Effector CD8-positive, alpha-beta T cell (primary cell): ENCODE data around the gene PIRT.

Experiments
- DNase-seq: peaks from one replicate; lab custom pipeline; 2025; lab: John Stamatoyannopoulos, UW

PIRT gene

GRCh38 chr17:10821054-10821453 is 16.8 kb downstream of the PIRT start:
- no peak for DNase-seq

DNA sequence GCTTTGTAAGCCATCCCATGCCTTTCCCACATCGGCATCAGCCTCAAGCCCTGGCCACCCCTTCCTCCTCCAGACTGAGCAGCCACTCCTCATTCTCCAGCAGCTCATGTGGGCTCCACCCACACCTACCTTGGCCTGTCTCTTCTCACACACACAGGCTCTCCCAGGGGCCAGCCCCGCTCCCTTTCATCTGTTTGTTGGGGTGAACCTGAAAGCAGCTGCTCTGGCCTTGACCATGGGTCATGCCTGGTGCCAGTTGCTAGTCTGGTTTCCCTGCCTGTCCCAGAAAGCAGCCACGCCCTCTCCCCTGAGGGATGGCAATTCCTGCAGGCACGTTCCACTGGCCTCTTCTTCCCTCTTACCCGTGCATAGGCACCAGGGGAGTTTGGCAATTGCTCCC is 22.6 kb downstream of the PIRT start:
- no peak for DNase-seq

- no peak for DNase-seq
Measured at GRCh38 chr17:10814075-10814474, 23.8 kb downstream of the PIRT start.

DNA sequence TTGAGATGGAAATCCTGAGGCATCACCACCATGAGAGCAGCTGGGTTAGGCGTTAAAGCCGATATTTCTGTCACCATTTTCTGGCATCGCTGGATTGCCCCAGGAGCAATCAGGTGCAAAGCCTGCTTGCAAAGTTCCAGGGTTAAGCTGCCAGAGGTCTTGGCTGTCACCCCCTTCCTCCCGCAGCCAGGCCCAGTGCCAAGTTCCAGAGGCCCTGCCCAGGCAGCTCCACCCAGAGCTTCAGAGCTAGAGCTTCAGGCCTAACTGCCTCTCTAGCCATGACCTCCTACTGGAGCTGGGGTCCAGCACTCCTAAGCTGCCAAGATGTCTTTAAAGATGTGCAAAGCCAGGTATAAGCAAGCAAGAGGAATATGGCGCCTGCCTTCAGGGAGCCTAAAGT is 25.2 kb downstream of the PIRT start:
- no peak for DNase-seq

DNA sequence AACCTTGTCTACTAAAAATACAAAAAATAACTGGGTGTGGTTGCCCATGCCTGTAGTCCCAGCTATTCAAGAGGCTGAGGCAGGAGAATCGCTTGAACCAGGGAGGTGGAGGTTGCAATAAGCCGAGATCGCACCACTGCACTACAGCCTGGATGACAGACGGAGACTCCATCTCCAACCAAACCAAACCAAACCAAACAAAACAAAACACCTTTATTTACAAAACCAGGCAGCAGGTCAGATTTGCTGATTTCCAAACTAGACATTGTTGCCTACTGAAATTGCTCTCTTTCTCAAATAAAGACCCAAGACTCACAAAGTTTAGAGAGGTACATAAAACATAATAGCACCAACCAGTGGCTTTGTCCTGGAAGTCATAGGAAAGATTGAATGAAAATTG is 28.3 kb downstream of the PIRT start:
- no peak for DNase-seq

- no peak for DNase-seq
Measured at GRCh38 chr17:10807704-10808128, 30.2 kb downstream of the PIRT start.

DNA sequence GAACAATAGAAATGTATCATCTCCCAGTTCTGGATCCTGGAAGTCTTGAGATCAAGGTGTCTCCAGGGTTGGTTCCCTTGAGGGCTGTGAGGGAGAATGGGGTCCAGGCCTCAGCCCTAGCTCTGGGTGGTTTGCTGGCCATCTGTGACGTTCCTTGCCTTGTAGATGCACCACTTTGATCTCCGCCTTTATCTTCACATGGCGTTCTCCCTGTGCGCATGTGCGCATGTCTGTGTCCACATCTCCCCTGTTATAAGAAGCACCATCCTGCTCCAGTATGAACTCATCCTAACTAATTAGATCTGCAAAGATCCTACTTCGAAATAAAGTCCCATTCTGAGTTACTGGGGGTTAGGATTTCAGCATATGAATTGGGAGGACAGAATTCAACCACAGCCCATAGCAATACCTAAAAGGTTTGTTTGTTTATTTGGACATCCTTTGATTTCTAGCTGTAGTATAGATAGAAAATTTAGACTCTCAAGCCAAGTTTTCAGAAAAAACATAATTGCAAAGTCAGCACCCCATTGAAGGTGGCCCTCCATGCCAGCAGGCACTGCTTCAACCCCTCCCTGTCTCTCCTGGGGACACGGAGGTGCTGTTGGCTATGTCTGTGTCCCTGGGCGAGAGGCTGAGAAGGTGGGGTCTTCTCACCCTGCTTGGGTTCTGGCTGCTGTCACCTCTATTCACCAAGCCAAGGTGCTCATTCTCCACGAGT is 31.2 kb downstream of the PIRT start:
- no peak for DNase-seq

- DNase-seq: no peak
Measured at GRCh38 chr17:10805911-10806310, 32.0 kb downstream of the PIRT start.

- no peak for DNase-seq
Measured at GRCh38 chr17:10804546-10804945, 33.3 kb downstream of the PIRT start.

- DNase-seq: no peak
Measured at GRCh38 chr17:10803830-10804475, 33.9 kb downstream of the PIRT start, which contains the start of gene TMEM238L. TMEM238L (minus strand) TSS chr17:10804099; CDS start chr17:10803963, 136 bp downstream.

GRCh38 chr17:10803350-10803749 is 34.5 kb downstream of the PIRT start:
- no peak for DNase-seq

GRCh38 chr17:10802496-10803284 is 35.2 kb downstream of the PIRT start:
- DNase-seq: no peak

- no peak for DNase-seq
Measured at GRCh38 chr17:10799407-10799806, 38.5 kb downstream of the PIRT start.

DNA sequence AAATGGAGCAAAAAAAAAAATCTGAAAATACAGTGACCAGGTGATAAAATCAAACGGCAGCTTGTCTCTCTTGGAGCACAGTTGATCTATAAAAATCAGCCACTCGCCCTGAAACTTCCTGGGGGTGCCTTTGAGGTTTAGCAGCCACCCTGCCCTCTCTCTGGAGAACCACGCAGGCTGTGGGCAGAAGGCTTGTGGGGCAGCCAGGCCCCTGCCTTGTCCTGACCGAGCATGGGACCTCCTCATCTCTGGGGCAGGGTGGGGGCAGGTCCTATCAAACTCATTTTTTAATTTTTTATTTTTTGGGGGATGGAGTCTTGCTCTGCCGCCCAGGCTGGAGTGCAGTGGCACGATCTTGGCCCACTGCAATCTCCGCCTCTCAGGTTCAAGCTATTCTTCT is 39.0 kb downstream of the PIRT start:
- DNase-seq: no peak

DNA sequence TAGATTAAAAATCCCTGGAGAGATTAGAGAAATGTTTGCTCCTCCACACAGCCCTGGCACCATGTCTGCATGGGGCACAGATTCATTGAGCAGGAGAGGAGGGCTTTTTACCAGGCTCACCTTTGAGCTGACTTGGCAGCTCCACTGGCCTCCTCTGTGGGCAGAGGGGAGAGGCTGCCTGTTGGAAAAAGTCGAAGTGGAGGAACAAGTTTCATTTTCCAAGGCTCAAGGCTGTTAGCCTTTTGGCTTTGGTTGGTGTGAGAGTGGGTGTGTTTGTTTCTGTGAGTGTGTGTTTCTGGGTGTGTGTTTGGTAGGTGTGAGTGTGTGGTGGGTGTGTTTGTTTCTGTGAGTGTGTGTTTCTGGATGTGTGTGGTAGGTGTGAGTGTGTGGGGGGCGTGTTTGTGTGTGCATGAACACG is 39.5 kb downstream of the PIRT start:
- DNase-seq: no peak

DNA sequence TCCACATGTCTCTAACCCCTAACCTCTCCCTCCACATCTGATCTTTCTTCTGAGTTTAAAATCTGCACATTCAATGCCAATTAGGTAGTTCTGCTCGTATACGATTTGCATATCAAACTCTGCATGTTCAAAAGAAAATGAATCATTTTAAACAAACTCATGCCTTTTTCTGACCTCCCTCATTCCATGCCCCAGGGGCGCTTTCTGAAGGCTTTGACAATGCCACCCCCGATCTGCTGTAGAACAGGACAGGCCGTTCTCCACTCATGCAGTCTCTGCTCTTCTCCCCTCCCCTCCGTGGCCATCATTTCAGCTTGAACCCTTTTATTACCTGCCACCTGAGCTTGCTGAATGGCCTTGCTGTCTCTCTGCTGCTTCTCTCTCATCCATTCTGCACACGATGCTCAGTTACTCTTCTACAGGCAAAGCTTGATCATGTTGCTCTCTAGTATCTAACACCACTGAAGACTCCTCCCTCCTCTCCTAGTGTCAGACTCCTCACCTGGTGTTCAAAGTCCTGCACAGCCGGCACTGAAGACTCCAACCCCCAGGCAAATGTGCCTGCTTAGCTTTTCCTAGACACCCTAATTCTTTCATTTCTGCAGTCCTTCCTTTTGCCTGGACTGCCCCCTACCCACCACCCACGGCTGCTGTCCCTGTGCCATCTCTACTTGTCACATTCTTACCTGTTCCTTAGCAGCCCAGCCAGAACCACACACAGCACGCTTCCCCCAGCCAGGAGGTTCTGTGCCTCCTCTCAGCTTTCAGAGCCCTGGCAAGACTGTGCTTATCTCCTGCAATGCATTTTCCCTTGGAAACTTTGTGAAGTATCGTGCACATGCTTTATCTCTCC is 40.2 kb downstream of the PIRT start:
- DNase-seq: no peak

DNA sequence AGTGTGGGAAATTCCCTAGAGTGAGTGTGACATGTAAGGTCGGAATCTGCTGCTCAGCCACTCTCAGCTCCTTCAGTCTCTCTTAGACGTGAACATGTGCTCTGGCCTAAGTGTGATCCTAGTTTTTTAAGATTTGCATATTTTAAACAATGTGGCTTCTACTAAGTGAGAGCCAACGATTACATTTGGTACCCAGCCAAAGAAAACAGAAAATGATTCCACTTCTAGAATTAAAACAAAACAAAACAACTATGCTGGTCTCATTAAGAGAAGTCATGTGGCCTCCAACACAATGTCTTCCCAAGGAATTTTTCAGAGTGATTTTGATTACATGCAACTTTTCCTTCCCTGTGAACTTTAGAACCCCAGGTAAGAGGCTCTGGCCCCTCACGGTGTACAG is 44.1 kb downstream of the PIRT start:
- no peak for DNase-seq

DNA sequence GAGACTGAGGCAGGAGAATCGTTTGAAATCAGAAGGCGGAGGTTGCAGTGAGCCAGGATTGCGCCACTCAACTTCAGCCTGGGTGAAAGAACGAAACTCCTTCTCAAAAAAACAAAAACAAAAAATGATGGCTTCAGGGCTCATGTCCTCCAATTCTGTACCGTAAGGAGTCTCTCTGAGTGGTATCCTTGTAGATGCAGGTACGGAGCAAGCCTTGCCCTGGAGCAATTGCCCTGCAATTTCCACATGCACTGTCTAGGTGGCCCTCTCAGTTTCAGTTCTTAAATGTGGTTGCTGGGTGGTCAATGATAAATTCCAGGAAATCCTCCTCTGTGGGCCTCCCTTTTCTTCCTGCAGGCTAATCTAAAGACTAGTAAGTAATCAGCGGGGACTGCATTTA is 44.6 kb downstream of the PIRT start:
- no peak for DNase-seq

- DNase-seq: no peak
Measured at GRCh38 chr17:10792151-10792550, 45.7 kb downstream of the PIRT start.

DNA sequence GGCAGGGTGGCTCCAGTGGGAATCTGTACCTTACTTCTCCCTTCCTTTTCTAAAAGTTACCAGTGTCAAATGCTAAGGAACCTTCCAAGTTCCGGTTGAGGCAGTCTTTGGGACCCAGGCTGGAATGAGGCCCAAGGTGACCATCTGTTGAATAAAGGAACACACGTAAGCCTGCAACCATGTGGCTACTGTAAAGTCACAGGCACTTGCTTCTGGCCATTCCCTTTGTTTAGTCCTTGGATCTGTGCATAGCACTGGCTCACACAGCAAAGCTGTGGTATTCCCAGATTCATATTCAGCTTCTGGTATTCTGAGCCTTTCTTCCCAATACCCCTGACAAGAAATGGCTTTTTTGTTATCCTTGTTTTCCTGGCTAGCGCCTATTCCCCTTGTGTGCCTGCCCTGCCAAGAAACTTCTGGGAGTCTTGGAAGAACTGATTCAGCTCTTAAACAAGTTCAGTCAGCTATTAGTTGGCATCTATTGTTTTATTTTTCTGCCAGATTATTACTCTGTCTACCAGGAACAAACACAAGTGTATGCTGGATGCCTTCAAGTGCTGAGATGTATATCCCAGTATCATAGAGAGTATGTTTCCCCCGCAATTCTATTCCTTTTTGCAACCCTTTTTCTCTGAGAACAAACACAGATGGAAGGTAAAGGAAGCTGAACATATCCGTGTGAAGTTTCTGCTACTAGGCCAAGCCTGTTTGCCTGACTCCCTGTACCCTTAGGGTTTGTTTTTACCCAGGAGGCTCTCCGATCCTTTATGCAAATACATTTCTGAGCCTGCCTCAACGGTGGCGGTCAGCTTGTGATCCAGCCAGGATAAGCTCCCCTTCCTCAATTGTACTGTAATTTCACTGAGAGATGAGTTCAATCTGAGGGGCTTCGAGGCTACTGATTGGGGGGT is 47.1 kb downstream of the PIRT start:
- DNase-seq: no peak
